MV-4-11 (cell line): Measurements from ENCODE around the gene RPS2.
"Not testable (repeated sequence)": the region's sequence is repeated elsewhere in the genome, so short reads cannot be mapped to it uniquely, and the experiment has no call there.

ENCODE experiments used
- DNase-seq: peaks from one replicate; lab custom pipeline; 2025; lab: John Stamatoyannopoulos, UW

The RPS2 gene

GRCh38 chr16:1964506-1965395 lies at the start of gene RPS2:
Gene RPS2 (minus strand): TSS chr16:1964826. CDS start chr16:1964625, 201 bp downstream.
- peak; percentile 96 for DNase-seq

- no peak for DNase-seq
These were observed 48.9 kb upstream of the RPS2 start for GRCh38 chr16:2013527-2013926.

GRCh38 chr16:2011726-2012125 lies 47.1 kb upstream of the RPS2 start:
- DNase-seq, result not testable (repeated sequence)

- peak; percentile 79 for DNase-seq
These were observed 45.3 kb upstream of the RPS2 start, which contains the start of gene ZNF598 for GRCh38 chr16:2009791-2010510. Gene ZNF598 (minus strand): TSS chr16:2009821.

GRCh38 chr16:2009164-2009711 lies 44.6 kb upstream of the RPS2 start:
- no peak for DNase-seq

GRCh38 chr16:2008631-2009163 lies 44.1 kb upstream of the RPS2 start:
- peak; percentile 47 for DNase-seq

GRCh38 chr16:2008009-2008526 lies 43.4 kb upstream of the RPS2 start:
- peak; percentile 80 for DNase-seq

GRCh38 chr16:2007081-2007836 lies 42.6 kb upstream of the RPS2 start:
- no peak for DNase-seq

GRCh38 chr16:2006317-2006716 lies 41.7 kb upstream of the RPS2 start:
- no peak for DNase-seq

- no peak for DNase-seq
These were observed 41.0 kb upstream of the RPS2 start for GRCh38 chr16:2005646-2006045.

GRCh38 chr16:2004795-2005517 lies 40.3 kb upstream of the RPS2 start:
- DNase-seq, result no peak

- peak; percentile 84 for DNase-seq
These were observed 39.4 kb upstream of the RPS2 start for GRCh38 chr16:2003827-2004641.

- no peak for DNase-seq
These were observed 38.7 kb upstream of the RPS2 start for GRCh38 chr16:2003231-2003826.

GRCh38 chr16:2002406-2003230 lies 38.0 kb upstream of the RPS2 start:
- no peak for DNase-seq

GRCh38 chr16:2001456-2002355 lies 37.1 kb upstream of the RPS2 start:
- DNase-seq, result no peak

- no peak for DNase-seq
These were observed 36.4 kb upstream of the RPS2 start for GRCh38 chr16:2001035-2001434.

GRCh38 chr16:1999866-2000514 lies 35.4 kb upstream of the RPS2 start:
- DNase-seq, result no peak
